Measurements from ENCODE around the gene MR1.

MR1 gene

DNA sequence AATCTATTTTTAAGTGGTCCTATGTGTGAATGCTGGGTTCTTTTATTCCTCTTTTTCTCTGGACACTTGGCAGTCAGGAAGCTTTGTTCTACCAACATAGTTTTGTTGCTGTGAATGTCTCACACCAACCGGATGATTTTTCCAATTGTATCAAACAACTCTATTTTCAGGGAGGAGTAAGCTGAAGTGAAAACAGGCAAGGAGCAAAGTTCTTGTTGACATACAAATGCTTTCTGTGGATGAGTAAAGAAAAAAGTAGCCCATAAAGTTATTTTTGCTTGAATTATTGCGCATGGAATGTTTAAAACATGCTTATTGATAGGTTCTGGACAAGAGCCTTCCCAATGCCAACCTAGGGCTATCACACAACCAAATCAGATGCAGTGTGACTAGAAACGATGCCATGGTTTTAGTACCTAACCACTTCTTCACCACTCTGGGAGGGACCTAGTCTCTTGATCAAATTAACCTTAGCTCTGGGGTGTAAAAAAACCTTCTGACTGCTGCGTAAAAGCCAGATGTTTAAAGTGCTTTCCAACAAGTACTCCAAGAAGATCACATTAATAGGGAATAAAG lies 59.2 kb downstream of the MR1 start:
- no peak for DNase-seq

DNA sequence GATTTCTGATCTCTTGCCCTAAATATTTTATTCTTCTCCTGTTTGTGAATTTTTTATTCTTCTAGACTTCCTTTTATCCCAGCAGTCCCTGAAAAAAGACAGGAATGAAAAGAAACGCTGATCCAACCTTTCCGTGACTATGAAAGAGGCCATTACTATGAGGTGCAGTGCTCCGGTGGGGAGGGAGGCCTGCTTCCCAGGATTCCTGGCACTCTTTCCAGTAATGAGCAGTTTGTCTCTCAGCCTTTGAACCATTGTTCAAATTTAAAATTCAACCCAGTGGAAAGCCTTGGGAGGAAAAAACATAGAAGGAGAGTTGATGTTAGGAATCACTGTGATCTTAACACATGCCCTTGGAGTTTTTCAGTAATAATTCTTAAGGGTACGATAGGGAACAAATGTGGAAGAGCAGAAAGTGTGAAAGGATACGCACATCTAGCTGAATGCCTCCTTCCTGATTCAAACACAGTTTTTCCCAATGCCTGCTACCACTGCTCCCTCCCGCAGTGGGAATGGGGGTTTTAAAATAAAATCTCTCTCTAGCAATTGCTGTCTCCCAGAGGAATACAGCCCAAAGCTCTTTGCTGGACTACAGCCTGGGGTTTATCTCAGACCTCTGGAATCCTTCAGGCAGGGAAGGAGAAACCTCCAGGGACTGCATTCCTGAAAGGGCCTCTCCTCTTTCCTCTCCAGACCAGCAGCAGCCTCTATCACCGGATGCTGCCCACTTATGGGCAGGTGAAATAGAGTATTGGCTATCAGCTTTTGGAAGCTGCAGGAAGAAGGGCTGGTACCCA lies 60.8 kb downstream of the MR1 start:
- DNase-seq, result no peak

DNA sequence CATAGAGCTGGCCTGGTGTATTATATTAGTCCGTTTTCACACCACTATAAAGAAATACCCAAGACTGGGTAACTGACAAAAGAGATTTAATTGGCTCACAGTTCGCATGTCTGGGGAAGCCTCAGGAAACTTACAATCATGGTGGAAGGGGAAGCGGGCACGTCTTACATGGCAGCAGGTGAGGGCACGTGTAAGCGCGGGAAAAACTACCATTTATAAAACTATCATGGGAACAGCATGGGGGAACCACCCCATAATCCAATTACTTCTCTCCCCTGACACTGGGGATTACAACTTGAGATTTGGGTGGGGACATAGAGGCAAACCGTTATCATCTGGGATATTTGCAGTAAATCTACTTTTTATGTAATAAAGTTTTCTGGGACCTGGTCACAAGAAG lies 61.5 kb downstream of the MR1 start:
- no peak for DNase-seq

DNA sequence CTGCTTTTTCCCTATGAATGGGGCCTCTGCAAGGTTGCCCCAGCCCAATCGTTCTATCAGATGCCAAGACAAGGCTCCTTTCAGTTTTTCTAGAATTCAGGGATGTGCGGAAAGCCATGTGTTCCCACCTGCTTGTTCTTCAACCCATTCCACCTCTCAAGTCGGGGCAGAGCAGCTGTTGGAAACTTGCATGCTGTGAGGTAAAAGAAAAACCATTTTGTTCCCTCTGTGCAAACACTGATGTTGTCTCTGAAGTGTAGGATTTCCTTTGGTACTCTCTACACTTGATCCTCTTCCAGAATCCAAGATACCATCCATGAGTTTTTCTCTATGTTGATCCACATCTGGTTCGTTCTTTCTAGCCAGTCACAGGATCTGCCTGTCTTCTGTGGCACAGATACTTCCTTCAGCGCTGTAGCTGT lies 62.0 kb downstream of the MR1 start:
- peak; percentile 74 for DNase-seq

DNA sequence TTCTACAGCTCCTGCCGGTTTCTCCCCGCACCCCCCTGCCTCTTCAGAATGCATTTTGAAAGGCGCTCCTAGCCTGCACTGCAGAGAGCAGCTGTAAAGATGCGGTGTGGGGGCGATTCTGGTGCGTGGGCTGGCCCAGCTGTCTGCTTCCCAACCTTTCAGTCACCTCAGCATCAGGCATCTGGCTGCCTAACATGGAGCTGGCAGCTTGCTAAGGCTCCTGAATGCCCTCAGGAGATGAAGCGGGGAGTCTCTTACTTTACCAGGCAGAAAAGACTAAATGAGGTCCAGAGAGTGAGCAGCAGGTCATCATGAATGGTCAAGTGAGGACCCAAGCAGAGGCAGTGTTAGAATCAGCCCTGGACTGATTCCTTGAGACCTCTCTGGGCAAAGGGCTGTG lies 63.5 kb downstream of the MR1 start:
- peak; percentile 62 for DNase-seq

DNA sequence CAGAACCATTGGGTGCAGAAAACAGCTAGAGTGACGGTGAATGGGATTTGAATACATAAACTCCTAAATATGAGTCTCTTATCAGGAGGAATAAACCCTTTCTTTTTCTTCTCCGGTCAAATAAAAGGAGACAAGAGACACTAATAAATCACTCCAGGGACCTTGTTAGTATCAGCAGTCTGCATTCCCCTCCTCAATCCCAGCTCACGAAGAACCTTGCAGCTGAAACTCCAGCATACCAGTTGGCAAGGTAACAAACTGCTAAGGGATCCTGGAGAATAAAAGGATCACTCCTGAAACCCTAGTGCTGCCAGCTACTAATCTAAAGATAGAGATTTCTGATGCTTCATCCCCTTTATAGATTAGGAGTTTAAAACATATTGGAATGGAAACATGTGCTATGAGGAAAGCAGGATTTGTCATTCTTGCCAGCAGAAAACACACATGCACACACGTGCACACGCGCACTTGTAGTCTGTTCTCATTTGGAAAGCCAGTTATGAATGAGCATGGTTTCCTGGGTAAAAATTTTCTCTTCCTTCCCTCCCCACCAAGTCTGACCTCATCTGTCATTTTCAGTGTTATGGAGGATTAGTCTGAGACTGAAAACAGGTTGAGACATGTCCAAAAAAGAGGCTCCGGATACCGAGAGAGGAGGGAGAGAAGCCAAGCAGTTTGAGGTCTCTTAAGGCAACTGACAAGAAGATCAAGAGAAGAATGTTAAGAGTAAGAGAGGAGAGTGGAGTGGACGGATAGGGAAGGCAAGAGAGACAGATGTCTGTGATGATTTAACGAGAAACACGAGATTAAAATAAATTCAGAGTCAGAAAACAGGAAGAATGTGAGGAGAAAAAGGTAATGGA lies 65.6 kb downstream of the MR1 start:
- DNase-seq, result no peak

DNA sequence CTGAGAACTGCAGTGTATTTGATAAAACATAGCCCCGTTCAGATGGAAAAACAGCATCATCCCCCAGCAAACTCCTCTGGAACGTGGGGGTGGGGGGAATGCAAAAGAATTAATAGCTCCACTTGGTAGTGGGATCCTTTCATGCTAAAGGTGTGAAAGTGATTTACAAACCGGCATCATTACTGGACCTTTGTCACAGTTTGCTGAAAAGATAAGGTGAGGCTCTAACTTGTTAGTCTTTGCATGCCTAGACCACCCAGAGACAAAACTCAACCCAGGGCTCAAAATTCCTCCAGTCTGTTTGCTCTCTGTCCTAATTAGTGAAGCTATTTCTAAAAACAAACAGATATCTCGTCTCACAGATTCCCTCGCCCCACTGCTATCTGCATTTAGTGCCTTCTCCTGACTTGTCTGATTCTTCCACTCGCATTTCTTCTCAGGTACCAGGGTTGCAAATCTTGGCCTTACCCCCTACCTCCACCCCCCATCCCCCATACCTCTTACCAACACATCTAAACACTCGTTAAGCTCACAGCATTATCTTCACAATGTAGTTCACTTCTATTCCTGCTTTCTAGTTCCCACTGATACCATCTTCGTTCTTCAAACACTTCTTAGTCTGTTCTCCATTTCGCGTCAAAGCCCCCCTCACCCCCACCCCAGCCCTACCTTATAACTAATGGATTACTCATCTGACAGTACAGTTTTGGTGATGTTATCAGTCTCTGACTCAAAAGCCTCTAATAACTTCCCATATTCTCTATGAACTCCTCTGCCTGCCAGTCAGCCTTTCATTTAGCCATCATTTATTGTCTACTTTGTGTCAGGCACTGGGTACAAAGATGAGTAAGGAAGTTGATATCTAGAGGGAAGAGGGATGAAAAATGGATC lies 66.5 kb downstream of the MR1 start:
- DNase-seq, result no peak

DNA sequence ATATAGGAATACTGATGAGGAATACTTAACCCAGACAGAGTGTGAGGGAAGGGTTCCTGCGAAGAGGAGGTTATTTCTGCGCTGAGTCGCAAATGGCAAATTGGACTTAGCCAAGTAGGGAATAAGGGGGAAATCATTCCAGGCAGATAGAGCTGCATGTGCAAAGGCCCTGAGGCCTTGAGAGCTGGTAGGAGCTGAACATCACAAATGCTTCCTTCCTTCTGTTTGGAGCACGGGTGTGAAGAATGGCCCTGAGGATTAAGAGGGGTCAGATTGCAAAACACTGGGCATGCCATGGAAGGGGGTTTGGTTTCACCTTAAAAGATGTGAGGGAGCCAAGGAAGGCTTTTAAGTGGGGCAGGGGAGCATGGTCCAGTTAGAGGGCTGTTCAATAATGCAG lies 67.2 kb downstream of the MR1 start:
- no peak for DNase-seq

DNA sequence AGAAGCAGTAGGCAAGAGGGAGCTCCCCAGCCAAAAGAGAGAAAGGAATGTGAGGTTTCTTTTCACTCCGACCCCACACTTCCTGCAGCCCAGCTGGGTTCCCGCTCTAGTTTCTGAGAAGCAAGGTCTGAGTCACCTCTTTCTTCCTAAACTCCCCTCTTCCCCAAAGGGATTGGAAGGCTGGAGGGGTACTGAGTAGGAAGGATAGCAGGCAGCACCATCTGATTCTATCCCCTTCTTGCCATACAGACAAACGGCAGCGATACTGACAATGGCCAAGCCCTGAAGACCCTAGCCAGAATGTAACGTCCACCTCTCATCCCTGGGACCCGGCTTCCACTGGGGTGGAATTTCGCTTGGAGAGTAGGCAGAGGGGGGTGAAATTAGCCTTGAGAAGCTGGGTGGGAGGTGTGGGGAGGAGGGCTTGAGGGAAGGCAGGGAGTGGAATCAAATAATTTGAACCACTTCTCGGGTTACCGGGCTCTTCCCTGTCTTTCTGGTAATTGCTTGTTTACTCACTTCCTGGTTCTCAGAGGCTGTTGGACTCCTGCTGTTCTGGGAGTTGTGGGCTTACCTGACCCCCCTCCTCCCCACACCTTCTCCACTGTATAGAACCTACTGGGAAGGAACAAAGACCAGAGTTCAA lies 67.9 kb downstream of the MR1 start:
- DNase-seq, result peak; percentile 87

DNA sequence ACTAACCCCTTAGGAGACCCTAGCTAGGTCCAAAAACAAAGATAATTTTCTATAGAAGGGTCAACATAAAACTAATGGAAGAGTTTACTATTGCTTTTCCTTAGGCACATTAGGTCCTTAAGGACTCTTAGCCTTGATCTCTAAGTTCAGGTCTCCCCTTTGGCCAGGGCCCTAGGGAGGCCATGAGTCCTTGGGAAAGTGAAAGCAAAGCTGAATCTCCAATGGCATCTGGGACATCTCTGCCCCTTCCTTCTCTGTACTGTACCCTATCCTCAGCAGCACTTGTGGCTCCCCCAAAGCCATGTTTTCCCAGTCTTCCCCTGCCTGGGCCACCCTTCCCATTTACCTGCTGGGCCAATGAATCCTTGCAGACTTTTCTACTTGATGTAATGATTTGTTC lies 69.1 kb downstream of the MR1 start:
- DNase-seq, result no peak

DNA sequence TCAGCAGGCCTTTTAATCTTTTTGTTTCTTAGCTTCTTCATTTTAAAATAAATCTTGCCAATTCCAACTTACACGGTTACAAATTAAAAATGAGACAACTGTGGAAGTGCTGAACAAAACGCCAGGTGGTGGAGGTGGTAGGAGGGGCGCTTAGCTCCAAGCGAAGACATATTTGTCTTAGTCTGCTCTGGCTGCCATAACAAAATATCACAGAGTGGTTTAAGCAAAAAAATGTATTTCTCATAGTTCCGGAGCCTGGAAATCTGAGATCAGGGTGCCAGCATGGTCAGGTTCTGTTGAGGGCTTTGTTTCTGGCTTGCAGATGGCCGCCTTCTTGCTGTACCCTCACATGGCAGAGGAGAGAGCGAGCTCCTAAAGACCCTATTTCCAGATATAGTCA lies 69.6 kb downstream of the MR1 start:
- DNase-seq, result no peak

DNA sequence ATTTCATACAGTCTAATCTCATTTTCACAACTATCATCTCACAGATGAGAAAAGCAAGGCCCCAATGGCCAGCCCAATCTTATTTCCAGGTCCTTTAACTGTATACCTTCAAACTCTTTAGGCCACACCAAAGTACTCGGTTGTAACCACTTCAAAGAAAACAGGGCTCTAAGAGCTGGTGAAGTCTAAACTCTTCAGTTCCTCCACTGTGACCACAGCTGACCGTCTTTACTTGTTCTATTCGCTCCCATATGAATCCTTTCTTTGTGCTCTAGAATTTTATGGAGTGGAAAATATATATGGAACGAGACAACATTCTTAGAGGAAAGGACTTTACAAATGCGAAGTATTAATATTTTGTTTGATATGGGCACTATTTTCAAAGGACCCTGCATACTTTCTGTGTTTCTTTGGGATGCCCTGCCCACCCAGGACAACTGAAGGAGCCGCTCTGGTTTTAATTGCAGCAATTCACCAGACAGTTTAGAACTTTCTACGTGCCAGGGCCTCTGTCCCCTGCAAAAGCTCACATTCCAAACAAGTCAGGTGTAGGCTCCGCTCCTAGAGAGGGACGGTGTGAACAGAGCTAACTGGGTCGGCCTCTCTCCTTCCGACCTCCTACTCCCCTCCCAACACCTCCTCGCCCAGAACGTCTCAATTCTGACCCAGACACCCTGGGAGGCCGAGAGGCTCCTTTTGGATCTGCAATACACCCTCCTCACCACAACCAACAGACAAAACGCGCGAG lies 70.4 kb downstream of the MR1 start:
- DNase-seq, result no peak

DNA sequence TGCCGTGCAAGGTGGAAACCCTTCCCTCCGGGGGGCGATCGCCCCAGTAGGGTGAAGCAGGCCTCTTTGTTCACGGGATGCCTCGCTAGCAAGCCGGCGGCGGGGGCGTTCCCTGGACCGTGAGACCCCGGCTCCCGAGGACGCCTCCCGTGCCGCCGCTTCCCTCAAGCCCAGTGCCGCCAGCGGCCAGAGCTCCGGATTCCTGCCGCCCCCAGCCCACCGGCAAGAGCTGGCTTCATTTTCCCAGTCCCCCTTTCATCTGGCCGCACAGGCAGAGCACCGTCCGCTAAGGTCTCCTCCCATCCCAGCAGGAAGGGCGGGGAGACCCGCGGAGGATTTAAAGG lies 71.0 kb downstream of the MR1 start:
- DNase-seq, result peak; percentile 75

DNA sequence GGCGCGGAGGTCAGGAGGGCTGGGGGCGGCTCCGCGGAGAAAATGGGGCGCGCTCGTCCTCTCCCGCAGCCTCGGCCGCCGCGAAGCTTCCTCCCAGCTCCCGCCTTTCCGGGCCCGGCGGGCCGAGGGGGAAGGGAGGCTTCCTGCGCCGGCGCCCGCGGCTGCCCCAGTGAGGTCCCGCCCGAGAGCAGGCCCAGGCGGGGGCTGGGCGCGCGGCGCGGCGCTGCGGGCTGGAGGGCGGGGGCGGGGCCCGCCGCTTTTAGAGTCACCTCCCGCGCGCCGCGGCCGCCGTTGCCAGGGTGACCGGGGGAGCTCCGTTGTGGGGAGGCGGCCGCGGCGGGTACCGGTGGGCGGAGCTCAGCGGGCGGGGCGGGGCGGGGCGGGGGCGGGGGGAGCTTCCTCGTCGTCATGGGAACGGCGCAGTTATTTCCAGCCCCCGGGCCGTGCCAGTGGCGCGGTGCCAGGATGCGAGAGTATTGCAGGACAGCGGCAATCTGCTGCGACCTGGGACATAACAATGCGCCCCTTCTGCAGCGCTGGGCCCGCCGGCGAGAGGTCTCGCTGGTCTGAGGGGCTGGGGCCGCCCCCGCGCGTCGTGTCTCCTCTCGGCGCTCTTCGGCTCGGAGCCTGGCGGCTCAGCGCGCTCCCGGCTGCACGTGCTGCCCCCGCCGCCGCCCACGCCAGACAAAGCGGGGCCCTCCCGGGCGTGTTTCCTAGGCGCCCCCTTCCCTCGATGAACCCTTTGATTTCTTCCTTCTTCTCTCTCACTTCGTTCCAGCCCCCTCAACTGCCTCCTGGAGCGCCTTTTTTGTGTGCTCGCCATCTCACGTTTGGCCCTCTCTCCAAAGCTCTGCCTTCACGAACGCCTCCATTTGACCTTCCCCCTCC lies 71.6 kb downstream of the MR1 start:
- peak; percentile 93 for DNase-seq

DNA sequence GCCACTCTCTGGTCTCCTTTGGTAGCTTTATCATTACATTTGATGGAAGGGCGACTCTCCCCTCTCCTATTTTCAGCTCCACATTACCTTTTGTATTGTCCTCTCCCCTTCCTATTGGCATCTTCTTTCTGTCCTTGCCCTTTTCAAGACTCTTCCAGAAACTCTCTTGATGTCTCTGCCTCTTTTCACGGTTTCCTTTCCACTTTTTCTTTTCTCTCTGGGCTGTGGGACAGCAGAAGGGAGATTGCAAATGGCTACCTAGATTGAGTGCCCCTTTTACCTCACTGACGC lies 72.2 kb downstream of the MR1 start:
- peak; percentile 70 for DNase-seq

DNA sequence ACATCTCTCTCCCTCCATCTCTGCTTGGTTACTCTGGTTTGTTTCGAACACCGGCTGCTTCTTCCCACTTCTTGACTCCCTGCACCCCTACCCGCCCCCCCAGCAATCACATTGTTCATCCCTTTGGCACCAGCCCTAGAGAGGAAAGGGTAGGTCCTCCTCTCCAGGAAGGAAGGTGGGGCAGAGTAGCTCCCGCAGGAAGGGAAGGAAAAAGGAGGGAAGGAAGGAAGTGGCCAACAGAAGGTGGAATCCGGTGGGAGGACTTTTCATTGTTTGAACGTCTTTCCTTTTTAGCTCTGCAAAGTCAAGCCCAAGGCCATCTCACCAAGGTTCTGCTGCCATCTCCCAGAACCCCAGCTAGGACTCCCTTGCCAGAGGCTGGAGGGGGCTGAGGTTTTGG lies 72.7 kb downstream of the MR1 start:
- DNase-seq, result no peak

DNA sequence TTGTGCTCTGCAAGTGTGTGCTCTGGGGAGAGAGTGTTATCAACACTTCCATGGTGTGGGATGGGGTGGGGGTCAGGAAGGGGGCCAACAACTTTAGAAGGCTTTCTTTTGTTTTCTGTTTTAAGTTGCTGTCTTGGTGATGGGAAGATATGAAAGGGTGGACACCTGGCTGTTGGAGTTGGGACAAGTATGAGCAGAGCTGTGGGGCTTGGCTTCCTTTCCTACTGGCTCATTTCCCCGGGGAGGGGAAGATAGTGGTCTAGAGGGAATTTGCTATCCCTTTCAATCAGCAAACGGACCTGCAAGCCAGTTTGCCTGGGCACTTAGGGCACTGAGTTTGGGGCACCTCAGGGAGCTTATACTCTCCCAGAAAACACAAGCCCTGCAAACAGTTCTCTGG lies 73.9 kb downstream of the MR1 start:
- no peak for DNase-seq

DNA sequence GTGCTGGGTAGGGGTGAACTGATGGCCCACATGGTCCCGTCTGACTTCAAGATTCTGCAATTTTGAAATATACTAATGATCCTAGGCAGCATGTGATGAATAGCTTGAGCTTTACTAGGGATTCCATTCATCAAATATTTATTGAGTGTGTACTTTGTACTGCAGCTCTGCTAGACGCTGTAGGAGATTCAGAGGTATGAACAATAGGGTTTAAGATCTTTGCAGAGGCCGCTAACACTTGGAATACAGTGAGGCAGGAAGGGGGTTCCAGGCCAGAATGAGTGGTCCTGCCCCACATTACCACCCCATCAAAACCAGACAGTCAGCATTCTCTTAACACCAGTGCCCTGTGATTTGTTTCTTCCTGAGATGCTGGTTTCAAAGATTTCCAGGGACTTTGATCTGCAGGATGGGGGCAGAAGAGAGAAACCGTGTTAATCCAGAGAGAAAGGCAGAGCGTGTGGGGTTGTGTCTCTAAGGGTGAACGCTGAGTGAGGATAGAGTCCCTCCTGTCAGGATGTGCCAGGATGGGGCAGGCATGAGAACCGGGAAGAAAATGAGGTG lies 74.6 kb downstream of the MR1 start:
- no peak for DNase-seq

DNA sequence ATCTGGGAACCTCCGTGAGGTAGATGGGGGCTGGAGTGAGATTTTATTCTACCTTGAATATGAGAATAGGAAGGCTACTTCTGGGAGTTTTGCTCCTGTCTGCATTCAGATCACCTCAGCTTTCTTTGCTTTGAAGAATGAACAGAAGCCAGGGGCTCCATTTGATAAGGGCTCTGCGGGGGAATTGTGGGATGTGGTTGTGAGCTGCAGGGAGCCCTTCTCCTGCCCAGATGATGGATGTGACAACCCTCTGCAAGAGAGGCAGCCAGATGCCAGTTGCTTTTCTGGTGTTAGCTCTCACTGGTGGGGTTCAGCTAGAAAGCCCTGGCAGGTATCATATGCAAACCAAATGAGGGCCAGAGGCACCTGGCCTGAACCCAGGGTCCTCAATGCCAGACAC lies 76.2 kb downstream of the MR1 start:
- no peak for DNase-seq

Measured in NCI-H1092 treated with DMSO at 0.1 percent for 48 hours (cell line).